H9 (cell line): ENCODE measurements around the gene GFPT2. TPM values are rescaled to one million over a fixed set of nuclear protein-coding genes. Genes with fewer than 3 reads are reported as not detected.

Experiments
- DNase-seq: peaks from one replicate; pipeline ENCODE4 v3.0.0-alpha.2; 2017
- H2AFZ ChIP-seq: one replicate; pipeline ENCODE4 v1.6.1; 2013; ENCODE audit warnings: mild to moderate bottlenecking, low read length, control low read depth, moderate library complexity
- H2AK5ac ChIP-seq: 2 replicates; pipeline ENCODE4 v1.6.1; 2013; ENCODE audit warnings: low read length, control low read depth, mixed read lengths; ENCODE audit not compliant: insufficient read length
- H2BK120ac ChIP-seq: one replicate; pipeline ENCODE4 v1.6.1; 2013; ENCODE audit warnings: low read depth, mild to moderate bottlenecking, low read length, control low read depth, inconsistent platforms; ENCODE audit not compliant: poor library complexity, severe bottlenecking
- H2BK12ac ChIP-seq: 2 replicates; pipeline ENCODE4 v1.6.1; 2013; ENCODE audit warnings: low read length, control low read depth, mixed read lengths, low read depth; ENCODE audit not compliant: insufficient read length
- H2BK15ac ChIP-seq: 2 replicates; pipeline ENCODE4 v1.6.1; 2013; ENCODE audit warnings: low read depth, low read length, control low read depth
- H2BK20ac ChIP-seq: one replicate; pipeline ENCODE4 v1.6.1; 2013; ENCODE audit warnings: low read depth, mild to moderate bottlenecking, low read length, control low read depth, inconsistent platforms; ENCODE audit not compliant: poor library complexity, severe bottlenecking
- H2BK5ac ChIP-seq: 2 replicates; pipeline ENCODE4 v1.6.1; 2013; ENCODE audit warnings: low read length, control low read depth, mixed read lengths; ENCODE audit not compliant: insufficient read length
- H3K14ac ChIP-seq: 2 replicates; pipeline ENCODE4 v1.6.1; 2013; ENCODE audit warnings: low read length, control low read depth; ENCODE audit not compliant: insufficient read depth
- H3K18ac ChIP-seq: 2 replicates; pipeline ENCODE4 v1.6.1; 2013; ENCODE audit warnings: low read depth, mild to moderate bottlenecking, mixed read lengths, low read length, control low read depth; ENCODE audit not compliant: insufficient read length
- H3K23ac ChIP-seq: 2 replicates; pipeline ENCODE4 v1.6.1; 2013; ENCODE audit warnings: low read length, control low read depth, mixed read lengths, low read depth; ENCODE audit not compliant: insufficient read length
- H3K23me2 ChIP-seq: 2 replicates; pipeline ENCODE4 v1.6.1; 2013; ENCODE audit warnings: low read depth, mild to moderate bottlenecking, mixed read lengths, low read length, control low read depth; ENCODE audit not compliant: insufficient read length, poor library complexity, severe bottlenecking
- H3K27ac ChIP-seq: 2 replicates; pipeline ENCODE4 v1.5.1; 2013; ENCODE audit warnings: low read length, control low read depth, mixed read lengths, low read depth; ENCODE audit not compliant: insufficient read length
- H3K27me3 ChIP-seq: 2 replicates; pipeline ENCODE4 v1.6.1; 2013; ENCODE audit warnings: low read length, control low read depth, inconsistent platforms; ENCODE audit not compliant: insufficient read depth
- H3K4ac ChIP-seq: 2 replicates; pipeline ENCODE4 v1.6.1; 2013; ENCODE audit warnings: low read depth, mild to moderate bottlenecking, control low read depth, inconsistent platforms, low read length, moderate library complexity
- H3K4me1 ChIP-seq: 2 replicates; pipeline ENCODE4 v1.6.1; 2013; ENCODE audit warnings: low read length, control low read depth, inconsistent platforms; ENCODE audit not compliant: insufficient read depth
- H3K4me2 ChIP-seq: 2 replicates; pipeline ENCODE4 v1.6.1; 2013; ENCODE audit warnings: low read length, control low read depth, mixed read lengths; ENCODE audit not compliant: insufficient read length, insufficient read depth
- H3K56ac ChIP-seq: 2 replicates; pipeline ENCODE4 v1.6.1; 2013; ENCODE audit warnings: low read depth, mild to moderate bottlenecking, mixed read lengths, low read length, control low read depth; ENCODE audit not compliant: insufficient read length
- H3K79me1 ChIP-seq: 2 replicates; pipeline ENCODE4 v1.6.1; 2013; ENCODE audit warnings: low read depth, mild to moderate bottlenecking, moderate library complexity, low read length, control low read depth, inconsistent platforms; ENCODE audit not compliant: insufficient read depth, poor library complexity, severe bottlenecking
- H3K79me2 ChIP-seq: 2 replicates; pipeline ENCODE4 v1.6.1; 2013; ENCODE audit warnings: low read length, control low read depth, inconsistent platforms; ENCODE audit not compliant: insufficient read depth
- H3K9ac ChIP-seq: 2 replicates; pipeline ENCODE4 v1.6.1; 2013; ENCODE audit warnings: low read length, control low read depth, mixed read lengths; ENCODE audit not compliant: insufficient read length; ENCODE audit errors: extremely low read depth
- H3K9me3 ChIP-seq: one replicate; pipeline ENCODE4 v1.6.1; 2013; ENCODE audit warnings: low read depth, low read length, inconsistent platforms; ENCODE audit not compliant: control insufficient read depth
- H3T11ph ChIP-seq: one replicate; pipeline ENCODE4 v1.6.1; 2013; ENCODE audit warnings: mild to moderate bottlenecking, low read length, control low read depth, inconsistent platforms
- H4K20me1 ChIP-seq: one replicate; pipeline ENCODE4 v1.6.1; 2013; ENCODE audit not compliant: control insufficient read depth, insufficient read length, insufficient read depth
- H4K5ac ChIP-seq: 2 replicates; pipeline ENCODE4 v1.6.1; 2013; ENCODE audit warnings: low read depth, mild to moderate bottlenecking, mixed read lengths, low read length, control low read depth; ENCODE audit not compliant: insufficient read length
- H4K8ac ChIP-seq: replicated peaks from 2 replicates; pipeline ENCODE4 v1.6.1; 2013; ENCODE audit warnings: low read length, control low read depth, mixed read lengths, low read depth; ENCODE audit not compliant: insufficient read length
- H4K91ac ChIP-seq: 2 replicates; pipeline ENCODE4 v1.6.1; 2013; ENCODE audit warnings: low read depth, mild to moderate bottlenecking, moderate library complexity, mixed read lengths, low read length, control low read depth; ENCODE audit not compliant: insufficient read length
- H3K27ac Mint-ChIP-seq, 3 experiments: 2 replicates in 2 of 3; 3 replicates in 1 of 3; pipeline ENCODE4 v1.8.0; 2020 to 2021; ENCODE audit warnings: mixed read lengths in 3 of 3, mild to moderate bottlenecking in 1 of 3, moderate library complexity in 1 of 3
- H3K27me3 Mint-ChIP-seq: 2 replicates; pipeline ENCODE4 v1.8.0; 2021; ENCODE audit warnings: low read depth, mild to moderate bottlenecking, moderate library complexity, mixed read lengths
- H3K36me3 Mint-ChIP-seq, 3 experiments: 2 replicates in 2 of 3; 3 replicates in 1 of 3; pipeline ENCODE4 v1.8.0; 2020 to 2021; ENCODE audit warnings: low read depth in 3 of 3, mixed read lengths in 3 of 3; ENCODE audit not compliant: insufficient read depth in 1 of 3
- H3K4me1 Mint-ChIP-seq, 2 experiments: 2 replicates each; pipeline ENCODE4 v1.8.0; 2020; ENCODE audit warnings: mixed read lengths in 2 of 2
- H3K4me3 Mint-ChIP-seq, 2 experiments: 2 replicates in 1 of 2; 3 replicates in 1 of 2; pipeline ENCODE4 v1.8.0; 2020 to 2021; ENCODE audit warnings: mild to moderate bottlenecking in 2 of 2, mixed read lengths in 2 of 2, moderate library complexity in 1 of 2
- H3K9me3 Mint-ChIP-seq, 2 experiments: 2 replicates in 1 of 2; 3 replicates in 1 of 2; pipeline ENCODE4 v1.8.0; 2020; ENCODE audit warnings: mild to moderate bottlenecking in 2 of 2, mixed read lengths in 2 of 2, moderate library complexity in 1 of 2
- CTCF ChIP-seq: fragments of 200-600 bp; sonication (generic); conservative IDR thresholded peaks from 3 replicates; pipeline ENCODE4 v1.8.0; 2021; ENCODE audit warnings: antibody characterized with exemption, mild to moderate bottlenecking
- WGBS: extraction: QIAGEN DNeasy Blood & Tissue Kit; methylation state at CpG from one replicate; pipeline ENCODE4 v1.1.7; 2013; ENCODE audit warnings: missing lambda C conversion rate, low lambda C conversion rate, mixed read lengths; ENCODE audit not compliant: insufficient read length; ENCODE audit errors: extremely low coverage; 5-methylcytosine and 5-hydroxymethylcytosine counted together
- total RNA-seq: library from RNA; stranded (reverse); gene quantifications from 2 replicates; pipeline ENCODE4 v1.2.1, GENCODE V29; 2021

GFPT2 gene
- total RNA-seq, 1 experiment from 2014 or later: 89.8 TPM

GRCh38 chr5:180340856-180341255, 12.3 kb downstream of the GFPT2 start:
- no peaks in the 10 kb centered on the region; the same call in 1 of the 2 replicates for H3K27me3 Mint-ChIP-seq
- Histone ChIP-seq H2BK15ac (peak overlapping the region; percentile 10; the same call in 1 of the 2 replicates), H4K5ac (no peak overlapping the region), H2BK20ac (no peak overlapping the region), H3T11ph (no peak overlapping the region), H4K20me1 (no peaks in the 10 kb centered on the region), H2BK5ac (no peak overlapping the region), H2BK120ac (no peak overlapping the region), H3K9me3 (no peaks in the 10 kb centered on the region), H3K56ac (no peak overlapping the region), H3K4me2 (no peak overlapping the region), H3K23me2 (no peaks in the 10 kb centered on the region), H4K91ac (no peak overlapping the region), H3K27me3 (no peaks in the 10 kb centered on the region), H2AFZ (no peak overlapping the region), H3K18ac (no peak overlapping the region), H3K4me1 (peaks cover 20% of the 10 kb centered on the region; the same call in 1 of the 2 replicates), H3K79me2 (peaks cover 12% of the 10 kb centered on the region; the same call in 1 of the 2 replicates), H3K79me1 (peaks cover 4% of the 10 kb centered on the region), H3K27ac (no peak overlapping the region), H4K8ac (no peak overlapping the region), H3K14ac (no peak overlapping the region), H2BK12ac (peak overlapping the region; percentile 7), H3K9ac (no peak overlapping the region), H2AK5ac (no peak overlapping the region), H3K23ac (no peak overlapping the region), H3K4ac (no peak overlapping the region)
- DNase-seq: no peak
- H3K4me1 Mint-ChIP-seq: peaks cover 56 to 62% of the 10 kb centered on the region in 2 experiments
- no peak for TF ChIP-seq CTCF
- H3K4me3 Mint-ChIP-seq: no peak overlapping the region
- no peaks in the 10 kb centered on the region; a peak in 1 of 5 replicates for H3K9me3 Mint-ChIP-seq
- H3K27ac Mint-ChIP-seq: peak overlapping the region; percentile 72 to 90 (median 85); a peak in 5 of 7 replicates
- H3K36me3 Mint-ChIP-seq: peaks cover 41 to 48% (median 46%) of the 10 kb centered on the region in 3 experiments
- no CpG with 5 or more reads among the region's 9 CpGs for WGBS
